ENCODE measurements around the gene NEAT1. TPM values are rescaled to one million over a fixed set of nuclear protein-coding genes. Genes with fewer than 3 reads are reported as not detected.
A peak's percentile ranks its signal among the peaks of the same experiment; 100 is the strongest.

The NEAT1 gene
- total RNA-seq, 2 experiments from 2014 or later: 221 to 223 TPM

DNA sequence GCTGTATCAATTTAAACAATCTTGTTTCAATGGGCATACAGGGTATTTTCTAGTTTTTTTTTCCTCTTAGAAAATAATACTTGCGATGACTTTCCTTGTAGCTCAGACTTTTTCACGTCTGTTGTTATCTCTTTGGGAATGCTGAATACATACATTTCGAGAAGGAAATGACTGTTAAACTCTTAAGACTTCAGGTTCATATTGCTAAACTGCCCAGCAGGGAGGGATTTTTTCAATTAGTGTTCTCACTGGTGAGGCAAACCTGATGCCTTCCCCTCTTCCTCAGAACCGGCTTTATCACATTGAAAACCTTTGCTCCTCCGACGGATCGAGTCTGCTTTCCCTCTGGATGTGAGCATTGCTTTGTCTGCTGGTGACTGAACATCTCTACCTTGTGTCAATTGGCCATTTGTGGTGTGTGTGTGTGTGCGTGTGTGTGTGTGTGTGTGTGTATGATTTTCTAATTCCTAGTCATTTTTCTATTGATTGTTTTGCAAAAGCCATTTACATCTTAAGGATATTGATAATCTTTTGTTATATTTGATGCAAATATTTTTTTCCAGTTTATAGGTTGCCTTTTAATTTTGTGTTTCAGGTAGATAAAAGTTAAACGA lies 6.6 kb downstream of the NEAT1 start:
- H3K4me1 ChIP-seq (ENCODE audit: insufficient read depth, low read length): peaks cover 44% of the 10 kb centered on the region
- peaks cover 88% of the 10 kb centered on the region for H3K4me1 Mint-ChIP-seq (ENCODE audit: low read depth)
- peak overlapping the region; percentile 91 to 99 for H3K27ac ChIP-seq (ENCODE audit: low read depth in 1 of 2, low read length in 2 of 2)
- DNase-seq (peak in 4 of 14 experiments; percentile 32 to 44 (median 40)), ATAC-seq (ENCODE audit: poor library complexity) (no peak)
- intact Hi-C loops (cut with DNase I, micrococcal nuclease): no loop called here
- no peaks in the 10 kb centered on the region for H3K9me3 ChIP-seq (ENCODE audit: control insufficient read depth in 1 of 2, insufficient read depth in 1 of 2, low read length in 2 of 2)
- ChIA-PET CTCF (interaction anchor here (1.0 to 2.2 kb wide), 3 partner anchors 12 to 40 kb away, joined by 4 to 9 read pairs (median 4); no protein-coding TSS in a partner anchor), POLR2A (interaction anchor here (0.9 to 20.7 kb wide), 4 partner anchors 12 to 74 kb away, joined by 4 to 3042 read pairs (median 135); partner anchors contain the start of genes MALAT1 and NEAT1)
- no peaks in the 10 kb centered on the region for H3K9me3 Mint-ChIP-seq
- peaks cover 57% of the 10 kb centered on the region for H3K36me3 Mint-ChIP-seq (ENCODE audit: low read depth)
- peaks cover 21% of the 10 kb centered on the region for H3K36me3 ChIP-seq (ENCODE audit: insufficient read depth, low read length)
- no peaks in the 10 kb centered on the region for H3K27me3 Mint-ChIP-seq
- TF ChIP-seq, protein P1, sequence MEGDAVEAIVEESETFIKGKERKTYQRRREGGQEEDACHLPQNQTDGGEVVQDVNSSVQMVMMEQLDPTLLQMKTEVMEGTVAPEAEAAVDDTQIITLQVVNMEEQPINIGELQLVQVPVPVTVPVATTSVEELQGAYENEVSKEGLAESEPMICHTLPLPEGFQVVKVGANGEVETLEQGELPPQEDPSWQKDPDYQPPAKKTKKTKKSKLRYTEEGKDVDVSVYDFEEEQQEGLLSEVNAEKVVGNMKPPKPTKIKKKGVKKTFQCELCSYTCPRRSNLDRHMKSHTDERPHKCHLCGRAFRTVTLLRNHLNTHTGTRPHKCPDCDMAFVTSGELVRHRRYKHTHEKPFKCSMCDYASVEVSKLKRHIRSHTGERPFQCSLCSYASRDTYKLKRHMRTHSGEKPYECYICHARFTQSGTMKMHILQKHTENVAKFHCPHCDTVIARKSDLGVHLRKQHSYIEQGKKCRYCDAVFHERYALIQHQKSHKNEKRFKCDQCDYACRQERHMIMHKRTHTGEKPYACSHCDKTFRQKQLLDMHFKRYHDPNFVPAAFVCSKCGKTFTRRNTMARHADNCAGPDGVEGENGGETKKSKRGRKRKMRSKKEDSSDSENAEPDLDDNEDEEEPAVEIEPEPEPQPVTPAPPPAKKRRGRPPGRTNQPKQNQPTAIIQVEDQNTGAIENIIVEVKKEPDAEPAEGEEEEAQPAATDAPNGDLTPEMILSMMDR (IDR thresholded peaks at IDR 0.05): no peak
- peak overlapping the region; percentile 79 for H3K4me3 Mint-ChIP-seq
- H3K27ac Mint-ChIP-seq: peak overlapping the region; percentile 96
- no peaks in the 10 kb centered on the region for H3K27me3 ChIP-seq (ENCODE audit: control insufficient read depth in 1 of 2, insufficient read depth in 2 of 2, low read length in 2 of 2)
- peak overlapping the region; percentile 86 for H3K4me3 ChIP-seq (ENCODE audit: low read length)

DNA sequence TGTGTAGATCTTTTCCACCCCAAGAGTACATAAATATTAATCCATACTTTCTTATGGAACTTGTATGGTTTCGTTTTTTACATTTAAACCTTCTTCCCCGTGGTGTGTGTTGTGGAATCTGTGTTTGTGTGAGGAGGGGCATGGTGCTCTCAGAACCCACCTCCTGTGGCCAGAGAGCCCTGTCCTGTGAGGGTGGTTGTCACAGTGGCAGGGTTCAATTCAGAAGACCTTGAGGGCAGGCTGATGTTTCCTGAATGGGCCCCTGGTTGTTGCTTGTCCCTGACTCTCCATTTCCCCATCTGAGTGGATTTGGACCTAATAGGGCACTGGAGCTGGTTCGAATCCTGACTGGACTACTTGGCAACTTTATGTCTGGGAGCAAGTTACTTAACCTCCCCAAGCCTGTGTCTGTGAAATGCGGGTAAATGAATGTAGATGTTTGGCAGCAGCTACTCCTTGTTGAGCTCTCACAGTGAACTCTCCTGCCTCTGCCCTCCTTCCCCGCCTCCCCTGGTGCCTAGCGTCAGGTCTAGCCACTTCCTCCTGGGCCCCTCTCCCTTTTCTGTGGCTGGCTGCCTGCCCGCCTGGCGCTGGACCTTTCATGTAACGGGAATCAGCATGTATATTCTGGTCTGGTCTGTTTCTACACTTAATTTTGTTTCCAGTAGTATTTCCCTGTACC lies 7.3 kb downstream of the NEAT1 start:
- Mint-ChIP-seq H3K27me3 (no peaks in the 10 kb centered on the region), H3K4me3 (peak overlapping the region; percentile 79), H3K27ac (peak overlapping the region; percentile 96), H3K4me1 (ENCODE audit: low read depth) (peaks cover 91% of the 10 kb centered on the region), H3K36me3 (ENCODE audit: low read depth) (peaks cover 57% of the 10 kb centered on the region), H3K9me3 (no peaks in the 10 kb centered on the region)
- CTCF ChIA-PET: interaction anchor here (1.0 to 1.8 kb wide), 3 partner anchors 12 to 39 kb away, joined by 4 to 5 read pairs (median 4); no protein-coding TSS in a partner anchor
- no peak for ATAC-seq (ENCODE audit: poor library complexity)
- TF ChIP-seq, protein P1 (IDR thresholded peaks at IDR 0.05): no peak
- POLR2A ChIA-PET: interaction anchor here (1.0 to 20.7 kb wide), 13 partner anchors 11 to 168 kb away, joined by 3 to 3042 read pairs (median 5); partner anchors contain the start of genes FAM89B, FRMD8, MALAT1 and NEAT1
- intact Hi-C loops (cut with DNase I, micrococcal nuclease): loop anchor here in 1 of 2 experiments (2.0 kb wide), 1 partner anchor 43 kb away; no protein-coding TSS in a partner anchor
- Histone ChIP-seq H3K4me1 (ENCODE audit: insufficient read depth, low read length) (peaks cover 44% of the 10 kb centered on the region), H3K36me3 (ENCODE audit: insufficient read depth, low read length) (peaks cover 28% of the 10 kb centered on the region), H3K9me3 (ENCODE audit: control insufficient read depth in 1 of 2, insufficient read depth in 1 of 2, low read length in 2 of 2) (no peaks in the 10 kb centered on the region), H3K27ac (ENCODE audit: low read depth in 1 of 2, low read length in 2 of 2) (peak overlapping the region; percentile 91 to 99), H3K27me3 (ENCODE audit: control insufficient read depth in 1 of 2, insufficient read depth in 2 of 2, low read length in 2 of 2) (no peaks in the 10 kb centered on the region), H3K4me3 (ENCODE audit: low read length) (peak overlapping the region; percentile 86)
- DNase-seq: peak in 8 of 14 experiments; percentile 44 to 79 (median 62)

DNA sequence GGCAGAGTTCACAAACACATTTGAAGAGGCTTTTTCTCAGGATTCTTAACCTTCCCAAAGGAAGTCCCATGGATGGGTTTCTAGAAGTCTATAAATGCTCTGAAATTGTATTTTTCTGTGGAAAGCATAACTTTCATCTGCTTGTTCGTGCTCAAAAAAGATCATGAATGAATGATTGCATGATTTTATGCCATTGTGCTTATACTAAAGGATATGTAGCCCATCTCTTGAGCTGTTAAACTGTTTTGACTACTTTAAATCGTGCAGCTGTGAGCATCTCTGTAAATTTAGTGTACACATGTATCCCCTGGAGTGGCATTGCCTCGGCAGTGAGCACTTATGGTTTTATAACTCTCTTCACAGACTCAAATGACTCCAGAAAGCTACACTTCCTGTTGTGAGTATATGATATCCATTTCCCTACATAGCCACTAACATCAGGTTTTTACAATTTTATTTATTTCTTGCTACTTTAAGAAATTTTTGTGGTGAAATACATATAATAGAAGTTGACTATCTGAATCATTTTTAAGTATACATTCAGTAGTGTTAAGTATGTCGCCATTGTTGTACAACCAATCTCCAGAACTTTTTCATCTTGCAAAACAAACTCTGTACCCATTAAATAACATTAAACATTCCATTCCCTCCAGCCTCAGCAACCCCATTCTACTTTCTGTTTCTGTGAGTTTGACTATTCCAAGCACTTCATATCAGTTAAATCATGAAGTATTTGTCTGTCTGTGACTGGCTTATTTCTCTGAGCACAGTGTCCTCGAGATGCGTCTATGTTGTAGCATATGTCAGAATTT lies 8.0 kb downstream of the NEAT1 start:
- Mint-ChIP-seq H3K4me1 (ENCODE audit: low read depth) (peaks cover 94% of the 10 kb centered on the region), H3K27me3 (no peaks in the 10 kb centered on the region), H3K27ac (peak overlapping the region; percentile 96), H3K36me3 (ENCODE audit: low read depth) (peaks cover 57% of the 10 kb centered on the region), H3K9me3 (no peaks in the 10 kb centered on the region), H3K4me3 (peak overlapping the region; percentile 79)
- Histone ChIP-seq H3K36me3 (ENCODE audit: insufficient read depth, low read length) (peaks cover 35% of the 10 kb centered on the region), H3K9me3 (ENCODE audit: control insufficient read depth in 1 of 2, insufficient read depth in 1 of 2, low read length in 2 of 2) (no peaks in the 10 kb centered on the region), H3K4me3 (ENCODE audit: low read length) (peak overlapping the region; percentile 86), H3K27me3 (ENCODE audit: control insufficient read depth in 1 of 2, insufficient read depth in 2 of 2, low read length in 2 of 2) (no peaks in the 10 kb centered on the region), H3K4me1 (ENCODE audit: insufficient read depth, low read length) (peaks cover 48% of the 10 kb centered on the region), H3K27ac (ENCODE audit: low read depth in 1 of 2, low read length in 2 of 2) (peak overlapping the region; percentile 91 to 99)
- intact Hi-C loops (cut with DNase I, micrococcal nuclease): loop anchor here in 1 of 2 experiments (1.0 to 2.0 kb wide), 2 partner anchors 42 to 48 kb away; partner anchors contain the start of gene SLC25A45
- TF ChIP-seq, protein P1 (IDR thresholded peaks at IDR 0.05): no peak
- ATAC-seq (ENCODE audit: poor library complexity): peak; percentile 13
- ChIA-PET POLR2A (interaction anchor here (1.0 to 20.7 kb wide), 13 partner anchors 10 to 169 kb away, joined by 3 to 3042 read pairs (median 5); partner anchors contain the start of genes FAM89B, FRMD8, MALAT1 and NEAT1), CTCF (interaction anchor here (1.0 kb wide), 2 partner anchors 12 to 14 kb away, joined by 4 to 5 read pairs; no protein-coding TSS in a partner anchor)
- DNase-seq: peak in 5 of 14 experiments; percentile 23 to 69 (median 46)
